Mononuclear cell (primary cell): ENCODE data around the gene BICC1. TPM values are rescaled to one million over a fixed set of nuclear protein-coding genes. Genes with fewer than 3 reads are reported as not detected.

Source experiments
- H3K27me3 ChIP-seq: 2 replicates; pipeline ENCODE4 v1.6.0; 2011; ENCODE audit warnings: low read length, control low read depth; ENCODE audit not compliant: insufficient read depth
- H3K4me1 ChIP-seq: 2 replicates; pipeline ENCODE4 v1.5.1; 2011; ENCODE audit warnings: mild to moderate bottlenecking, low read length, control low read depth; ENCODE audit not compliant: insufficient read depth
- H3K4me3 ChIP-seq: 2 replicates; pipeline ENCODE4 v1.5.1; 2011; ENCODE audit warnings: mild to moderate bottlenecking, low read length, moderate library complexity
- H3K9me3 ChIP-seq: 2 replicates; pipeline ENCODE4 v1.5.1; 2011; ENCODE audit warnings: low read depth, mild to moderate bottlenecking, control low read depth, low read length
- total RNA-seq: library from RNA; depleted of rRNA; stranded (reverse); fragments of >200 nt; gene quantifications from one replicate; pipeline ENCODE4 v1.2.3, GENCODE V29; 2012

The BICC1 gene
- total RNA-seq, 1 donor = 0.21 TPM

DNA sequence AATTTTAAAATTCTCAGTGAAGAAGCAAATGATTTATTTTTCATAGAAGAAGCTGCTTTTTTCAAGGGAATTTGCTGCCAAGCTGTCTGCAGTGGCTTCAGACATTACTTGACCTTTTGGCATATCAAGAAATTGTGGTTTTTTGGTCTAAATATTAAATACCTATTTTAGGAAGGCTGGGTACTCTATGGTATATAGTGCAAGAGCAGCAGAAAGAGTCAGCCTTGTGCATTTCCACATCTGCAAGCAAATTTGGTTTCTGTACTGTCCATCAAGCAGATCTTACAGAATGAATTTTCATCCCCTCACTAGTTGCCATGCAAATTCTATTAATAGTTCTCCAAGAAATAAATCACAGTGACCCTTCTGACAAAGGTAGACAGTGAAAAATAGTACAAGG lies 222.0 kb downstream of the BICC1 start:
- H3K4me1 ChIP-seq = no peaks in the 10 kb centered on the region
- H3K9me3 ChIP-seq = no peaks in the 10 kb centered on the region
- H3K4me3 ChIP-seq = no peak overlapping the region
- H3K27me3 ChIP-seq = no peaks in the 10 kb centered on the region

DNA sequence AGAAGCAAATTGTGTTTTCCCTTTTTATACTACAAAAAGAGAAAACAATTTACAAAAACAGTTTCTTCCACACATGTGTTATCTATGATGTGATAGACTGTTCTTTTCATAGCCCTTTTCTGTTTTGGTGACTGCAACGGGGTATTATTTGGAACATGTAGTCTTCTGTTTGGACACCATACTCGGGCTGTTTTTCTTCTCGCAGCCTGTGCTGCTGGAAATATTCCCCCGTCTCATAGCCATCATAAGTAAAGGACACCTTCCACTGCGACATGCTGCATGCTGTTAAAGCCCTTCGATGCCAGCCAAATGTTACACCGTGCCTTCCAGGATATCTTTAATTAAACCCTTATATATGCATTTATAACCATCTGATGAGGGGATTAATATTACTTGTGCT lies 222.4 kb downstream of the BICC1 start:
- H3K4me3 ChIP-seq = no peak overlapping the region
- no peaks in the 10 kb centered on the region for H3K4me1 ChIP-seq
- no peaks in the 10 kb centered on the region for H3K9me3 ChIP-seq
- no peaks in the 10 kb centered on the region for H3K27me3 ChIP-seq

DNA sequence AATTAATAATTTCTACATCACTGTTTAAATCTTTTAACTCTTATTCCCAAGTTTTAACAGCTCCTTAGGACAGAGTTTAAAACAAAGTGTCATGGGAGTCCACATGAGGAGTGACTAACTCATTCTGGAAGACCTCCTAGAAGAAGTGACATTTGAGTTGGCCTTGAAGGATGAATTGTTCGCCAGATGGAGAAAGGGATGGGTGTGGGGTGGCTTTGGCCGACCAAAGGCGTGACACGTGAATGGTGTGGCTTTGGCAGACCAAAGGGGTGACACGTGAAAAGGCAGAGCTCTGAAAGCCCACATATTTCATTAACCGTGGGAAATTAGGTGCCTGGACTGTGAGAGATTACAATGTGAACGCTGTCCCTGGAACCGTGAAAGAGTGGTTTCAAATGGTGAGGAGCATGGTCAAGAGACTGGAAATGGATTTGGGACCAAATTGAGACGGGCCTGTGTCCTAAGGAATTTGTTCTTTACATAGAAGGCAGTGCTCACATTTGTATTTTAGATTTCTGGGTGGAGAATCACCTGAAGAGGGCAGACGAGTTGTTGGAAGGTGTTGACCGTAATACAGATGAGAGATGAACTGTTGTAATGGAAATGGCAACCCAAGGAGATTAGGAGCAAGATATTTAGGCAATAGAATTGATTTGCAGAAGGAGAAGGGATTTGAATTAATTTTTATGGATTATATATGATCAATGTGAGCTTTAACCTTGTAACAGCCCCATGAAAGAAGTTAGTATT lies 228.1 kb downstream of the BICC1 start:
- H3K4me1 ChIP-seq = no peaks in the 10 kb centered on the region
- no peaks in the 10 kb centered on the region for H3K27me3 ChIP-seq
- no peak overlapping the region for H3K4me3 ChIP-seq
- no peaks in the 10 kb centered on the region for H3K9me3 ChIP-seq

DNA sequence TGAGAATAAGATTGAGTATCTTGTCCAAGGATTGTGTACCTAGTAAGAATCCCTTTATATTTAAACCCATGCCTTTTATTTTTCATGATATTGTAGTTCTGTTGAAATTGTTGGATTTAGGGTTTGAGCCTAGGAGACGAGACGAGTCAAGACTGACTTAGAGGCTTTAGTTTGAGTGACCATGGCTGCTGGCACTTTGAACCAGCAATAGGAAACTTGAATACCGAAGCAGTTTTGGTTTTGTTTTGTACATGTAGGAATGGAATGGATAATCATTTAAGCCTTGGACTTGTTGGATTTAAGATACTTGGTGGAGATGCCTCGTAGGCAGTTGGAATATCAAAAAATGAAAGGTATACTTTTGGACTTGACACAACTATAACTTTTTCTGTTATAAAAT lies 229.0 kb downstream of the BICC1 start:
- Histone ChIP-seq H3K27me3 (no peaks in the 10 kb centered on the region), H3K4me3 (no peak overlapping the region), H3K4me1 (no peaks in the 10 kb centered on the region), H3K9me3 (no peaks in the 10 kb centered on the region)

DNA sequence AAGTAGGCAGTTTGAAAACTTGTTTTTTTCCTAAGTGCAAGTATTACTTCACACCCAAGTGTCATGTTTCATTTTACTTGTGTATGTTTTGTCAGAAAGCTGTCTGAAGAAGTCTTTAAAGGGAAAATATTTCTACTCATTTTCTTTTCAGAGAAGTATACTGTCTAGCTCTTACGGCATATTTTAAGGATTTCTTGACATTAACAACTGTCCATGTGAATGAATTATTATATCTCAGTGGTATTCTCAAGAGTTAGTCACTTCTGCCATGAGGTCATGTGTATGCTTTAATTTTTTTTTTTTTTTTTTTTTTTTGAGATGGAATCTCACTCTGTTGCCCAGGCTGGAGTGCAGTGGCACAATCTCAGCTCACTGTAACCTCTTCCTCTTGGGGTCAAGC lies 229.5 kb downstream of the BICC1 start:
- H3K4me1 ChIP-seq = no peaks in the 10 kb centered on the region
- H3K9me3 ChIP-seq = no peaks in the 10 kb centered on the region
- H3K27me3 ChIP-seq = no peaks in the 10 kb centered on the region
- no peak overlapping the region for H3K4me3 ChIP-seq

DNA sequence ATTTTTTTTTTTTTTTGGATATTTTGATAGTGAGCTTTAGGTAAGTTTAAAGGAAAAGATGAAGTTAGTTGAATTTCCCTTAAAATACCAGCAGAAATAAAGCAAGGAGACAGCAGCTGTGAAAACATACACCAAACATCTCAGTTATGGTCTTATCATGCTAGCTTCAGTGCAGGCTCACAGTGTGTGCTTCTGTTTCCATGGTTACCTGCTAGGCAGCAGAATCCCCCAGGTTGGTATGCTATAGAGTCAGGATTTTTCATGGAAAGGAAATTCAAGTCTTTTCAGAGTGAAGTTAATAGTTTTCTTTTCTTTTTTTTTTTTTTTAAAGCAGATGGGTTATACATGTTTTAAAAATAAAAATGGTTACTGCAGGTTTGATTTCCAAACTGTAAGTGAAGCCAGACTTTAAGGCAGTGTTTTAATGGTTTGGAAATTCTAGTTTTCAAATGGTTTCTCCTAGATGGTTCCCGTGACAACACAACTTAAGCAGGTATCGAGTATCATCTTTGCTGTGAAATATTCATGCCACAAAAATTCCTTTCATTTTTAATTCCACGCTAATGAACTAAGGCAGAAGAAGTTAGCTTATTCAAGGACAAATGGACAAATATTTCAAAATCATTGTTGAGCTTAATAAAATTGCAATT lies 230.9 kb downstream of the BICC1 start:
- no peaks in the 10 kb centered on the region for H3K27me3 ChIP-seq
- no peaks in the 10 kb centered on the region for H3K9me3 ChIP-seq
- H3K4me1 ChIP-seq = no peaks in the 10 kb centered on the region
- H3K4me3 ChIP-seq = no peak overlapping the region

DNA sequence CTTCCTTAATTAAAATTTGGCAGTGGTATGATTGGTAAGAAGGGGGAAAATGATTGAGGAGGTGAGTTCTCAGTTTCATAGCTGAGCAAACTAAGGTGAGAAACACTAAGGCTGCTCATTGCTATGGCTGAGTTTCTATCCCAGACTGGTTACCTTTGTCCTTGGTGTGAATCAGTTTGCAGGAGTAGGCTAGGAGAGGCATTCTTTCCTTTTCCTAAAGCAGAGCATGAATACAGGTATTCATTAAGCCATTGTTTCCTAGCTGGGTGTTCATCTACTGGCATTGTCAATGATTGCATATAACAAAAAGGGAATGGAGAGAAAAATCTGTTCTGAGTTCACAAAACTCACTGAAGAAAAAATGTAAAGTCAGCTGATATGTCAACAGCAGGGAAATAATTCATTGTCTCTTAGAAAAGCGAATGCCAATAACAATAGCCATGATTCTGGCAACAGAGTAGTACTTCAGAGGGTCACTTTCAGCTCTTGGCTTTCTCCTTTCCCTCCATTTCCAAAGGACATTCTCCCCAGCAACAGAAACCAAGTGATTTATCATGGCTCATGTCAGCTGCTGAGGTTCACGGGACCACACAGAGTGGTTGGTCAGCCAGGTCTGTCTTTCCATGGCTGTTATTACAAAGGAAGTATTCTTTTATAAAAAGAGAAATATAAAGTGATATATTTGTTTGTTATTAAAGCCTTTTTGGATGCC lies 234.0 kb downstream of the BICC1 start:
- H3K9me3 ChIP-seq = no peaks in the 10 kb centered on the region
- H3K4me3 ChIP-seq = no peak overlapping the region
- H3K4me1 ChIP-seq = no peaks in the 10 kb centered on the region
- no peaks in the 10 kb centered on the region for H3K27me3 ChIP-seq

DNA sequence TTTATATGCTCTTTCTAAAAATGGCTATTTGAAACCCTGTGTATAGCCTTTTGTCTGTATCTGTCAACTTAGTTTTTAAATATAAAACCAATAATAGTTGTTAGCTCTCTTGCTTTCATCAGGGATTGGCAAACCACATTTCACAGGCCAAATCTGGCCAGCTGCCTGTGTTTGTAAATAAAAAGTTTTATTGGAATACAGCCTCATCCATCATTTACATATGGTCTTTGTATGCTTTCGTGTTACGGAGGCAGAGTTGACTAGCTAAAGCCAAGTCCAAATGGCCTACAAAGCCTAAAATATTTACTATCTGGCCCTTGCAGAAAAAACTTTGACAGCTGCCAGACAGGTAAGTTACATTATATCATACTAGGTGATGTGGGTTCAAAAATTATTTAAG lies 235.0 kb downstream of the BICC1 start:
- no peaks in the 10 kb centered on the region for H3K9me3 ChIP-seq
- H3K4me3 ChIP-seq = no peak overlapping the region
- H3K27me3 ChIP-seq = no peaks in the 10 kb centered on the region
- no peaks in the 10 kb centered on the region for H3K4me1 ChIP-seq

DNA sequence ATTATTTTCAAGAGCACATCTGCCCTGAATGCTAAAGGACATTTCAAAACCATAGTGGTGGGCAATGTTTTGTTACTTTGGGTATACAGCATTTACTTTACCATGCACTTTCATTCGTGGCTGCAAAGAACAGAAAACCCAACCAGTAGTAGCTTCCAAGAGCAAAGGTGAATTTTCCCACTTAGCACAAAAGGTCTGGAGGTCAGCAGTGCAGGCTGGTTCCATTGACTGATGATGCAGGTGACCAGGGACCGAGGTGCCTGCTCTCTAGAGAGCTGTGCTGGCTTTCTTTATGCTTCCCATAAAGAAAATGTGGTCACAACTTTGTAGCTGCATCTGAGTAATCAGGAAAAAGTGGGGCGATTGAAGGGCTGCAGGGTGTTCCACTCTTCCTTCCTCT lies 240.0 kb downstream of the BICC1 start:
- H3K4me3 ChIP-seq = no peak overlapping the region
- H3K27me3 ChIP-seq = no peaks in the 10 kb centered on the region
- no peaks in the 10 kb centered on the region for H3K9me3 ChIP-seq
- H3K4me1 ChIP-seq = no peaks in the 10 kb centered on the region

DNA sequence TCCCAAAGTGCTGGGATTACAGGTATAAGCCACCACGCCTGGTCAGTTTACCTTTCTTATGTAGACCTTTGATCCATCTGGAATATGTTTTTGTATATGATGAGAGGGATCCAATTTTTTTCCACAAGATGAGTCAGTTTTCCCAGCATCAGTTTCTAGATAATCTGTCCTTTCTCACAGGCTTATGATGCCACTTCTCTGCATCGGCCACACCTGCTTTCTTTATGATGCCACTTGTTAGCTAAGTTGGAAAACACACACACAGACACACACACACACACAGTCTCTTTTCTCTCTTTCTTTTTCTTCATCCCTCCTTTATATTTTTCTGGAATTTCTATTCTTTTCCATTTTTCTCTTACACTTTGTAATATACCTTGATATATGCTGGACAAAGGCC lies 240.8 kb downstream of the BICC1 start:
- H3K9me3 ChIP-seq = no peaks in the 10 kb centered on the region
- no peaks in the 10 kb centered on the region for H3K27me3 ChIP-seq
- no peak overlapping the region for H3K4me3 ChIP-seq
- no peaks in the 10 kb centered on the region for H3K4me1 ChIP-seq

DNA sequence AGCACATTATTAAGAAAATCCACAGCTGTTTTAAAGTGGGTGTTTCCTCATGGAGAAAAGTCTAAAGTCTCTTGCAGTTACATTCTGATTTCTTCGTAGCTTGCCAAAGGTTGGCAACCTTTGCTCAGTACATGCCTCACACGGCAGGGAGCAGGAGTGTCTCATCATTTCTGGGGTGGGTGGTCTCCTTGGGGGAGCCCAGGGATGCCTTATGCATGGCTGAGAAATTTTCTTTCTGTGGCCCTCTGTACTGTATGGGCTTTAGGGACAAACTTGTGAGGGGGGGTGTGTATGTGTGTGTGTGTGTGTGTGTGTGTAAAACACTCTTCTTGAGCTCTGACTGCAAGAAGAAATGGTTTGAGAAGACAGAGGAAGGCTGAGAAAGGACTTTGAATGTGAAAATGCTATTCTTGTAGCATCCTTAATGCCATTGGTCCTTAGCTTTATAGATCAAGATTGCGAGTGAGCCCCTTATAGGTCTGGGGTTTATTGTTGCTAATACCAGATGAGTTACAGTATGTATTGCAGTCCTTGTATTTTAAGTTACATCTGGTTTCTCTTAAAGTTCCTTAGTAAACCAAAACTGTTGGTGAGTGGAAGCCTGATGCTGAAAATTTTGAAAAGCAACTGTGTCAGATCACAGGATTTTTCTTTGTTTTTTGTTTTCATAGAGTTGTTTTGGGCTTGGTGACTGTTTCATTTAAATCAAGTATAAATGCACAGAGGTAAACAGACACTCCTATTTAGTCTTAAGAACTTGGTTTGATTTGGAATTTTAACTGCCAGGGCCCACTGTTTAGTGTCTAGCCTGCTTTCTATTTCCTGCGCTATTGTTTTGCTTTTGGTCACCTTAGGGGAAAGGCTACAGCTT lies 242.0 kb downstream of the BICC1 start:
- Histone ChIP-seq H3K9me3 (no peaks in the 10 kb centered on the region), H3K4me1 (no peaks in the 10 kb centered on the region), H3K27me3 (no peaks in the 10 kb centered on the region), H3K4me3 (no peak overlapping the region)

DNA sequence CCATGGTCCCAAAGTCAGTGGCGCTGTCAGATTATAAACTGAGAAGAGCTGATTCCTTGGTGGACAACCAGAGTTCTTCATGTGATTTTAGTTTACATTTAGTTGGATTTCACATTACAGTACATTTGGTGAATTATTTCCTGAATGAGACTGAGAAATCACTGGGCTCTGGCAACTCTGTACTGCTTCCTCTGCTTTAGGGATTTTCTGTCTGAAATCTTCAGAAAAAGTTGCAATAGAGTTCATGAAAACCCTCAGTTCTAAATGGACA lies 242.6 kb downstream of the BICC1 start:
- H3K4me3 ChIP-seq = no peak overlapping the region
- H3K27me3 ChIP-seq = no peaks in the 10 kb centered on the region
- no peaks in the 10 kb centered on the region for H3K4me1 ChIP-seq
- no peaks in the 10 kb centered on the region for H3K9me3 ChIP-seq

DNA sequence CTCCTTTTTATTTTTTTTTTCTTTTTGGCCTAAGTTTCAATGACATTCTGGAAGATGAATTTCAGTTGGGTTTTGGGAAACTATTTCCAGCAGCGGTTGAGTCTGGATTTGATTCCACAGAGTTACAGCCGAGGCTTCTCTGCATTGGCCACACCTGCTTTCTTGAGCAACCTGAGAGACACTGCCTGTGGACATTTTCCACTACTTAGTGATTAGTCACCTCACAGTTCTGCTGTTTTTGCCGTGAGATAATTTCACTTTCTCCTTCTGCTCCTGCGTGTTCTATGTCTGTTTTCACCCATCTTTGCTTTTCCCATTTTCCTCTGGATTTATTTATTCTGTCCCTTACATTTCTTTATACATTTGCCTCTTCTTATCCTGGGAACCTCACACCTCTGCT lies 243.0 kb downstream of the BICC1 start:
- H3K4me3 ChIP-seq = no peak overlapping the region
- H3K4me1 ChIP-seq = no peaks in the 10 kb centered on the region
- no peaks in the 10 kb centered on the region for H3K27me3 ChIP-seq
- no peaks in the 10 kb centered on the region for H3K9me3 ChIP-seq

DNA sequence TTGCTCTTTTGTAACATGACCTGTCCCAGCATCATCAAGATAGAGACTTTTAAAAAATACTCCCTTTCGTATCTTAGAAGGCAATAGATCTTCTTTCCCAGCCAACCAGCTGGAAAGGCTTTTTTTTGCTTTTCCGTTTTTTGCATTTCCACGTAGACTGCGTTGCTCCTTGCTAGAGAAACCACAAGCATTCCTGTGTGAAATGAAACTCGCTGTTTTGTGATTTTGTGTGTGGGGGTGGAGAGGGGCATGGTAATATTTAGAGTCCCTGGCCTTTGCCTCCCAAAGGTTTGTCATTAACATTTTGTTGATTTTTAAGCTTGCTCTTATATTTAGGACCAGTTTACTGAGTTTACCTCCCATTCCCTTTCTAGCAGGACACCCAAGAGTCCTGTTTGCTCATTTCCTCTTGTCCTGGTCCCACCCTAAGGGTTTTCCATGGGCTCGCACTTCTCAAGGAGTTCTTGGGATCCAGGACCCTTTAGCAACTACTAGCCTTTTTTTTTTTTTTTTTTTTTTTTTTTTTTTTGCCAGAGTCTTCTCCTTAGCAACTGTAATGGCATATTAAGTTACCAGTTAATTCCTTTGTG lies 243.6 kb downstream of the BICC1 start:
- no peaks in the 10 kb centered on the region for H3K27me3 ChIP-seq
- H3K4me3 ChIP-seq = no peak overlapping the region
- H3K9me3 ChIP-seq = no peaks in the 10 kb centered on the region
- no peaks in the 10 kb centered on the region for H3K4me1 ChIP-seq
